SW 1271 (cell line): Measurements from ENCODE around the gene RELN.
"Not testable (repeated sequence)": the region's sequence is repeated elsewhere in the genome, so short reads cannot be mapped to it uniquely, and the experiment has no call there.

Source experiments
- DNase-seq, 2 experiments: peaks; one replicate each; lab custom pipeline; 2025; lab: John Stamatoyannopoulos, UW

The RELN gene

GRCh38 chr7:103941976-103942375 is 47.5 kb downstream of the RELN start:
- DNase-seq = no peak

DNA sequence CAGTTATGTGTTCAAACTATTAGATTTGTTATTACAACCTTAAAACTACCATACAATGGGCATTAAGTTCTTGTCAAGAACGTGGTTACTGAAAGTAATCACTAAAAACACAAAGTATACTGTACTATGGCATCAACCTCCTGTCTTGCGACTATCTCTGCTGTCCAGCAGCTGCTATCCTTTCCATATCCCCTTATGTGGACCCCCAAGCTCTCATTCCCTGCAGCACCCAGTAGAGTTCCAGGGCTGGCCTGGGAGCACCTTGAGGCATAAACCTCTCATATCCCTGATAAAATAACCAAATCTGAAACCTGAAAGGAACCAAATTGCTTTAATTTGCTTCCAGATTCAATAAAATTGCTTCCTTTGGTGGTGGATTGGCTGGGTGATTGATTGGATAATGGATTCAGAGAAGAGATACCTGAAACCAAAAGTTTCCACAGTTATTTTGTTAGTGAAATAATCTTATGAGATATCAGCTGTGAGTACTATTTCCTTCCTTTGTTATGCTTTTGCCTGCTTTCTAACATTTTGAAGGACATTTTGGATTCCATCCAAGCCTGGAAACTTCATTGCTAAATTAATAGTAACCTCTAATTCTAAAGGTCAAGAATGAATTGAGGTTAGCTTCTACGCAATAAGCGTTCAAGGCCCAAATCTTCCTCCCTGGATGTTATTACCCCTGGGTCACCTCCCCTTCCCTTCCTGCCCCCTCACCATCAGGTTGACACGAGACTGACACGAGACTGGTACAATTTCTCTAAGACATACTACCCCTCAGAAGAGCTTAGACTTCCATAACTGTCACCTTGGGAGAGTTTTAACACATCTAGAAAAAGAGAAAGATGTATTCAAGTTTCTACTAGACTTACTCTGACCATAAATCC is 48.8 kb downstream of the RELN start:
- no peak for DNase-seq

- DNase-seq = no peak
Observed at GRCh38 chr7:103937680-103938079, 51.8 kb downstream of the RELN start.

- DNase-seq = no peak
Observed at GRCh38 chr7:103936558-103936957, 52.9 kb downstream of the RELN start.

DNA sequence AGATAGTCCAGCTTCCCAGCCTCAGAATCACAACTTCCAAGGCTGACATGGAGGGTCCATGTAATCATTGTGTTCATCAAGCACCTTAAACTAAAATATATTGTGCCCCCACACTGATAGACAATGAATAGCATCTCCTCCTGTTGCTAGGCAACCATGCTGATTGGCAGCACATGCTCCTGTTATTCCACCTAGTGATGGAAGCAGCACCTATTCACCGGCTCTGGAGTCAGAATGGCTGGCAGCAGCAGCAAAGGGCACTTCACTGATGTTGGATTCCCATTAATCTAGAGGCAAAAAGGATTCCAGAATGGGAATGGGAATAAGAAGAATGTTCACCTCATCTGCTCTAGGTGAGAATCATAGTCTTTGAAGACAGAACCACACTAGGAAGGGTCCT is 55.0 kb downstream of the RELN start:
- DNase-seq = no peak

DNA sequence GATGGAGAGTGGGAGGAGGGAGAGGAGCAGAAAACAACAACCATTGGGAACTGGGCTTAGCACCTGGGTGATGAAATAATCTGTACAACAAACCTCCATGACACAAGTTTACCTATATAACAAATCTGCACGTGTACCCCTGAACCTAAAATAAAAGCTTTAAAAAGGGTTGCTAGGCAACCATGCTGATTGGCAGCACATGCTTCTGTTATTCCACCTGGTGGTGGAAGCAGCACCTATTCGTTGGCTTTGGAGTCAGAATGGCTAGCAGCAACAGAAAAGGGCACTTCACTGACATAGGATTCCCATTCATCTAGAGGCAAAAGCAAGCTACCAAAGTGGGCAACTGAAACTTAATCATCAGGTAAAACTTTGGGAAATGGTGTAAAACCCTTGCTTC is 57.1 kb downstream of the RELN start:
- DNase-seq = no peak

DNA sequence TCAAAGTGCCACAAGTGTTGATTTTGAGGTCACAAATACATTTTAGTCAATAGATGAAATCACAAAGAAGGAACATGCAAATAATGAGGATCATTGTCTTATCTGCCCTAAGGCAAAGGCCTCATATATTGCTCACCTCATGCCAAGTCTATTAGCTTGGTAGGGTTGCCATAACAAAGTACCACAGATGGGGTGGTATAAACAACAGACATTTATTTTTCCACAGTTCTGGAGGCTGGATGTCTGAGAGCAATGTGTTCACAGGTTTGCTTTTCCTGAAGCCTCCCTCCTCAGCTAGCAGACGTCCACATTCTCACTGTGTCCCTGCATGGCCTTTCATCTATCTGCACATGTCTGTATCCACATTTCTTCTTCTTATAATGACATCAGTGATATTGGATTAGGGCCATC is 59.6 kb downstream of the RELN start:
- DNase-seq = no peak

- no peak for DNase-seq
Observed at GRCh38 chr7:103928581-103928980, 60.9 kb downstream of the RELN start.

DNA sequence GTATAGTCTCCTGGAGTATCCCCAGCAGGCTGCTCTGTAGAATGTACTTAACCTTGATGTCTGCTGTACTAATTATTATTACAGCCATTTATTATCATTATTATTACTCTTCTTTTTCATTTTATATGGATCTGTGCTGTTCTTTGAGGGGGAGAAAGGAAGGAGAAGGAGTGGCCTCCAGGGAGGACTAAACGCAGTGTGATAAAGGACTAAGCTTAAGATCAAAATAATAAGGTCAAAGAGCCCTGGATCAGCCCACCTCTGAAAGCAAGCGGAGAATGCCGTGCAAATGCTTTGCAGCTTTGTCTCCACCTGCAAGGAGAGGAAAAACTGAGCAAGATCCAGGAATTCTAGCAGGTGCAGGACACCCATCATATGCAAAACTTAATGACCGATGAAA is 65.3 kb downstream of the RELN start:
- DNase-seq = no peak

DNA sequence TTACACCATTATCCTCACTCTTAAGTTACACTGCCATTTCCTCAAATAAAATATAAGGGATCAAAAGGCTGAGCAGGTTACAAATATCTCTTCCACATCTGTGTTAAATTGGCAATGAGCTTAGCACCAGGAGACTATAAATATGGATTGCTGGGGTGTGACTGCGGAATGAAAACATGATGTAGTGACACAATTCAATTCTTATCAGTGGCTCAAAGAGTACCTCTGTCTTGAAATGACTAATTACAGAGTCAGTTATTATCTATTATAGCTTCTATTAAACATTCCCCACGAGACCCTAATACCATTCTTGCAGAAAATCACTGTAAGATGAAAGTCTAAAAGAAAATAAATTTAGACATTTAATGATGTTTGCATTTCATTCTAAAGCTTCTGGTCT is 67.1 kb downstream of the RELN start:
- DNase-seq = no peak

GRCh38 chr7:103921692-103922091 is 67.8 kb downstream of the RELN start:
- no peak for DNase-seq

DNA sequence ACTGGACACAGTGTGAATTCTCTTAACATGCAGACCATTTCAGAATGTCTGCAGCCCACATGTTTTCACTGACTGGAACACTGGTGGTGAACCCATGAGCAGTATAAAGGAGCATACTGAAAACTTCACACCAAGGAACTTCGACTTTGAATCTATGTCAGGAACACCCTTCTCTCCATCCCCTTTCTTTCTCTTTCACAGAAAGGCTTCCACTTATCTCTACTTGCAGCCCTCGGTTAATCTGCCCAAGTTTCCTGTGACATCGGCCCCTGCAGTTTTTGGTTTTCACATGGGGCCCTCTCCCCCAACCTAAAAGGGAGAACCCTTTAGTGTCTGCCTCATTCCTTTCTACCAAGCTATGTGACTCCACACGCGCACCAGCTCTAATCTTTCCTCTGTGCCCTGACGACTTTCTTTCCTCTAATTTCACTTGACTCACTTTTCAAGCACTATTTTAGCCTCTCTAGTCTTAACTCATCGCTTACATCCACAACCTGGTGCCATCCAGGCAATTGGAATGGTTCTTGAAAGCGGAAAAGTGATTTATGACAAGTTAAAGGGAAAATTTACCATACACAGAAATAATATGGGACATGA is 70.1 kb downstream of the RELN start:
- no peak for DNase-seq

DNA sequence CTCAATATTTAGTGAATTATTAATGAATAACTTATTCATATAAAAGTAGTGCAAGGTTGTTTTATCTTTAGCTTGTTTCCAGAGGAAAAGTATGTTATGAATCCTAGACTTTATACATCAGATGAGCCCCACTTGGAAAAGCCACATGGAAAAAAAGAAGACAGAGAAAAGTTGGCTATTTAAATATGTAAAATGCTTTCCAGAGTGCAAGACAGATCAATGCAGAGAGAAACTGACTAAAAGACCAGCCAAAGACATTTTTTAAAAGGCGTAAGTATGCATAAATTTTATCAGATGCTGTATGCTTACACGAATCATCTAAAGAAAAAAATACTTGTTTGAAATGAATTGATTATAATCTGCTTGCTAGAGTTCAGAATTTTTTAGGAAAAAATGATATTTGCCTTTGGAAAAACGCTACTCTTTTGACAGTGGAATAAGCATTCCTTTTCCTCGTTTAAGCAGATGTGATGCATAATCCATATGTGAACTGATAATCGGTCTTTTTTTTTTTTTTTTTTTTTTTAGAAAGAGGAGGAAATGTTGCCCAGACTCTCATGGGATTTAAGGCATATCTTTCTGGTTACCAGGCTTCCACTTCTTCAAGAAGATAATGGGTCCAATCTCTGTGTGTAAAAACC is 70.7 kb downstream of the RELN start:
- DNase-seq = no peak

DNA sequence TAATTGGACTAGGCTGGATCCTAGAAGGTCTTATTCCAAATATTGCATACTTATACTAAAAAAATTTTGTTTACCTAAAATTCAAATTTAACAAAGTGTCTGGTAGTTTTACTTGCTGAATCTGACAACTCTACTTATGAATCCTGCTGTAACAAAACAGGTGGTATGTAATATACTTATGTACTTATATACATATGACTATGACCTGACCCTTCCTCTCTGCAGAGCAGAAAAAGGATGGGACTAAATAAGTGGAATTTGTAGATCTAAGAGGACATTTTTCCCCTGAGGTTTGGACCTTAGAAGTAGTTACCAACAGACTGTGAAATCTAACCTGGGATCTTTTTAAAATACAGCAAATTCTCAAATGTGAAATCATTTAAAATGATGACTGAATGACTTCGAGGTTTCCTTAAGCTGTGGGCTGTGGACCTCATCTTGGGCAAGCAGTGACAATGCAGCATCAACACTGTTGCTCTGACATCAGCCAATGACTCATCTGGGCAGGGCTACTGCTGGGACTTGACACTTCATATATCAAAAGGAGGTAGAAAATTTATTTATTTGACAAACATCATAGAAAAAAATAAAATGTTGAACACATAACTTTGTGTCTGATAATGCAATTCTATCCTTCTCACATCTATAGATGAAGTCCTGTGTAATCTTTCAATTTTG is 73.6 kb downstream of the RELN start:
- no peak for DNase-seq

DNA sequence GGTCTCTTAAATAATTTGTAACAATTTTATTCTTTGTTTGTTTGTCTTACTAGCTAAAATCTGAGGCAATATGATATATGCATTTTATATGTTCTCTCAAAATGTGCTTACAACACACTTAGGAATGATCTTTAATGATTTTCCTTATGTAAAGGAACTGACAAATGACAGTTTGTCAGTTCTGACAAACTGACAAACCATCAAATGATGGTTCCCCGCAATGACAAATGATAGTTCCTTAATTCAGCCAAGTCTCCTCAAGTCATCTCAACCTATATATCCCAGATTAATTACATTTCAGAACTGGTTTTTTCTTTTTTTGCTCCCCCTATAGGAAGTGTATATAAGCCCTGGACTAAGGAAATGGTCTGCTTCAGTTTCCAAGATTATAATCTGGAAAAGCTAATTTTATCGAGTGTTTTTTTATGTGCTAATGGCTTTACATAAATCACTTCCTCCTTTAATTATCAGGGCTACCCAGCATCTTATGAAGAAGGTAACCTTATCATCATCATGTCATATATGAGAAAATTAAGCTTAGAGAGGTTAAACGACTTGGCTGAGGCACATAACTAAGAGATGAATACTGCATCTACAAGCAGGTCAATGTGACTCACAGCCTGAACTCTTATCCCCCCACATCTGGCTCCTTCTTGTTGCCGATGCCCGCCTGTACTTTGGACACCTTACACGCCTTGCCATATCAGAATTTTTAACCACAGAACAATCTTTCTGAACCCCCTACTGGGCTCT is 75.1 kb downstream of the RELN start:
- DNase-seq = no peak

- no peak for DNase-seq
Observed at GRCh38 chr7:103912891-103913605, 76.4 kb downstream of the RELN start.

GRCh38 chr7:103911015-103911414 is 78.4 kb downstream of the RELN start:
- not testable (repeated sequence) for DNase-seq

DNA sequence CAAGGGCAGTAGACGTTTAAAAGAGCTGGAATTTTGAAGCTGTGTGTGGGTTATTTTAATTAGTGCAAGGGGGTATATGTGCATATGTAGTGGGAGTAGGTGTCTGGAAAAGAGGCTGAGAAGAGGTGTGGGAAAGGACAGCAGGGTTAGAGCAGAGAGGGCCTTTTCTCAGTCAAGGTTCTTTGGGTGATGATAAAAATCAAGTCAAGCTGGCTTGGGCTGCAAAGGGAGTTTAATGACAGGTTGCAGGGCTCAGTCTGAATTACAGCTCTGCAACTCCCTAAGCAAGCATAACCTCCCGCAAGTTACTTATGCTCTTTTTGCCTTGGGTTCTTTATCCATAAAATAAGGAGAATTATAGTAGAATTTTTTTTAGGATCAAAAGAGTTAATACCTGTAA is 83.5 kb downstream of the RELN start:
- no peak for DNase-seq

DNA sequence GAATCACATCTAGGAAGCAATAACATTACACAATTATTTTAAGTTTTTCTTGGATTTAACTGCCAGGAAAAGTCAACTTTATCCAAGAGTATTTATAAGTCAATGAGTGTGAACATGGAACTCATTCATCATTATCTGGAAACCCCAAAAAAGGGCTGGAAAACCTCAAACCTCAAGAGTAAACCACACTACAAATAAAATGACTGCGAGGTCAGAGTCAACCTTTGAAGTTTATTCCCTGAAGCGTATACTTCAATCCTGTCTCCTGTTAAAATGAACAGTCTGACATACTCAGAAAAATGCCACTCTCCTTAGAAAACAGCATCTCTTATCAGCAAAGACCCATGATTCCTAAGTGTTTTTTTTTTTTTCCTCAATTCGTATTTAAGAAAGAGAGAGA is 86.5 kb downstream of the RELN start:
- DNase-seq = no peak

DNA sequence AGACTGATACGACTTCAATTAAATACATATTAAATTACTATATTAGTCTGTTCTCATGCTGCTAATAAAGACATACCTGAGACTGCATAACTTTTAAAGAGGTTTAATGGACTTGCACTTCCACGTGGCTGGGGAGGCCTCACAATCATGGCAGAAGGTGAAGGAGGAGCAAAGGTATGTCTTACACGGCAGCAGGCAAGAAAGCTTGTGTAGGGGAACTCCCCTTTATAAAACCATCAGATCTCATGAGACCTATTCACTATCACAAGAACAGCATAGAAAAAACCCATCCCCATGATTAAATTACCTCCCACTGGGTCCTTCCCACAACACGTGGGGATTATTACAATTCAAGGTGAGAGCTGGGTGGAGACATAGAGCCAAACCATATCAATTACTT is 92.6 kb downstream of the RELN start:
- not testable (repeated sequence) for DNase-seq
